Astrocyte of the hippocampus (primary cell): ENCODE data around the gene DYNLRB2.
A peak's percentile ranks its signal among the peaks of the same experiment; 100 is the strongest.

Experiments
- DNase-seq: peaks from one replicate; pipeline ENCODE4 v3.0.0; 2011; ENCODE audit warnings: low read depth, low spot score

DYNLRB2 gene

DNA sequence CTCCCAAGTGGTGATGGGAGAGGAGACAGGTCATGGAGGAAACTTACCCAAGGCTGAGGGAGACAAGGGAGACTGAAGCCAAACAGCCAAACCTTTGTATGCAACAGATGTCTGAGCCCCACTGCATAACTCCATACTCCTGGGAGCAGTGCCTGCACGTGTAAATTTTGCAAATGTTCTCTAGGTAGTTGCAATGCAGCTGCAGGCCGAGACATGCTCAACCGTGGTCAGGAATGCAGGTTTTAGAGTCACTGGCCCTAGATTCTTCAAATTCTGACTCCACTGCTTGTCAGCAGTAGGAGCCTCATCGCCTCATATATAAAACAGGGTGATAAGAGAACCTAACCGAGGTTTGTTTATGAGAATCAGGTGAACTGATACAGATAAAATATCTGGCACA lies 11.5 kb downstream of the DYNLRB2 start:
- no peak for DNase-seq

DNA sequence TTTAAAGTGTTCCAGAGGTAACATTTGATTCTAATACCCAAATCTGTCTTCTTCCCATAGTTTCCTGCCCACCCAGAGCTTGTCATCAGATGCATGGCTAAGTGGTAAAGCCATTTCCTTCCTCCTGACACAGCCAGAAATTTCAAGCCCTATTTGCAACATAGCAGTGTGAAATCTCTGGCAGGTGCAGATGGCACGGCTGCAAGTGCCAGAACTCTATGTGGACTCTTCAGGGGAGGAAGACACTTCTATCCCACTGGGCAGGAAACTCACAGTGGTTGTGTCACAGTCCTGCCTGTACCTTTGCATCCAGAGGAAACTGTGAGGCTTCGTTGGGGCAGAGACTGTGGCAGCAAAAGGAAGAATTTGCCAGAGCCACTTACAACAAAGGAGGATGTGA lies 13.2 kb downstream of the DYNLRB2 start:
- no peak for DNase-seq

DNA sequence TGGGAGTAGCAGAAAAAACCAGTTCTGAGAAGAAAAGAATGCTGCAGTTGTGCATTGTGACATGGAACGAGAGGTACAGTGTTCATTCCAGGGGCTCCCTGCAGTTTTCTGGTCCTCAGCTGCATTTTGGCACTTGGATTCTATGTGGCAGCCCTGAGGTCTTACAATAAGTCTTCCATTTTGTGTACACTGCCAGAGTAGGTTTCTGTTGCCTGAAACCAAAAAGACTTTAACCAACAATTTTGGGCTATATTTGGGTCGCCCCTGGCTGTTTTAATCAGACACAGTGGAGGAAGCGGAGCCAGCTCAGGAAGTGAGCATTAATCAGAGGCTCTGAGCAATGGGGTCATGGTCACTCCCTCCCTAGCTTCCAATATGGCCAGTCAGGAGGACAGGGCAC lies 15.7 kb downstream of the DYNLRB2 start:
- DNase-seq = no peak

DNA sequence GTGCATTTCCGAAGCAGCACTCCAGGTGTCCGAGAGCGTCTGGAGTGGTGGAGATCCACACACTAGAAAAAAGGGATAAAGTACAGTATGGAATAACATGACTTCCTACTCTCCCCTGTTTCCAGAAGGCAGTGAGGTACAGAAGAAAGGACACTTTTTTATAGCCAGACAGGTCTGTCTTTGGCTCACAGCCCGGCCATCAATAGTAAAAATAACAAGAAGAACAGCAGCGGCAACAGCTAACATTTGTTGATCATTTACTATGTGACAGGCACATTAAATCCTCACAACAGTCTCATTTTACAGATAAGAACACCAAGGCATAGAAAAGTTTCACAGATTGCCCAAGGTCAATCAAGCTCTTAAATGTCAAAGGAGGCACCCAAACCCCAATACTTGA lies 16.2 kb downstream of the DYNLRB2 start:
- DNase-seq = no peak

DNA sequence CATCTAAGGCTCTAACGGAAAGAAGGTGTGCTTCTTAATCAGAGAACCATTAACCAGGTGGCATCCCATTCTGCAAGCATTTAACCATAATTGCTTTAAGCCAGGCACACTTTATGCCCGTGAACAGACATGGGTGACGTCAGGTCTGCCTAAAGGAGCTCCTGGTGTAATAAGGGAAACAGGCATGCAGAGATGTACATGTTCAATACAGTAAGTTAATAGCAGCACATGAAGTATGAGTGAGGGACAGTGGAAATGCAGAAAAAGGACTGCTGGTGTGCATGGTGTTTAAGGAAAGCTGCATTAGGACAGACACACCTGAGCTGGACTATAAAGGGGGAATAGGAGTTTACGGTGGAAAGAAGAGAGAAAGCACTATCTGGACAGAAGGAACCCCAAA lies 18.6 kb downstream of the DYNLRB2 start:
- no peak for DNase-seq

DNA sequence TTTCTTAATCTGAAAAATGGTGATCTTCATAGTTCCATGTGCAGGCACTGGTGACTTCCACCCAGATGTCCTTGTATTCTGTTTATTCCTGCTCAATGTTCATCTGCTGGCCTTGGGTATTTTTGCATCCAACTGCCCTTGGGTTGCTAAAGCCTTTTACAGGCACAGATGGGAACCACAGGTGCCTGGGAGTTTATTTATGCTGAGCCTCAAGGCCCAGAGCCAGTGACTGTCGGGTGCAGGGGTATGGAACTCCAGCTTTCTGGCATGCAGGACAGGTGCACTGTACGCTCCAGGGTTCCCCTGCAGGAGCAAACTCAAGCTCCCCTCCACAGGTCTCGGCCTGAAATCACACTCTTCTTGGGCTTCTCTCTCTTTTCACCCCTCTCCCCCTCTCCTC lies 22.3 kb downstream of the DYNLRB2 start:
- DNase-seq = no peak

DNA sequence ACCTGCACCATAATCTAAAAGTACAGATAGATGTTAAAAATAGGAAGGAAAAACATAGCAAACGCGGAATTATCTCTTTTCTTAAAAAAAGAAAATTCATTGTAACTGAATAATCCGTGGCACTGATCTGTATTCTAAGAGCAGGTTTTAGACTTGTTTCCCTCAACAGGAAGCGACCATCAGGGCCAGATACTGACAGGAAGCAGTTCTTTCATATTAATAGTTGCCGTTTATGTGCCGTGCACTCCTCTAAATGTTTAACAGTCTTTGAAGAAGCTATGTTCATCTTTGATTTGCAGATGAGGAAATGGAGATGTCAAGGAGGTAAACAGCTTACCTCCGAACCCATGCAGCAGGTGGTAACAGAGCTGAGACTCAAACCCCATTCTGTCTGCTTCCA lies 23.6 kb downstream of the DYNLRB2 start:
- no peak for DNase-seq

DNA sequence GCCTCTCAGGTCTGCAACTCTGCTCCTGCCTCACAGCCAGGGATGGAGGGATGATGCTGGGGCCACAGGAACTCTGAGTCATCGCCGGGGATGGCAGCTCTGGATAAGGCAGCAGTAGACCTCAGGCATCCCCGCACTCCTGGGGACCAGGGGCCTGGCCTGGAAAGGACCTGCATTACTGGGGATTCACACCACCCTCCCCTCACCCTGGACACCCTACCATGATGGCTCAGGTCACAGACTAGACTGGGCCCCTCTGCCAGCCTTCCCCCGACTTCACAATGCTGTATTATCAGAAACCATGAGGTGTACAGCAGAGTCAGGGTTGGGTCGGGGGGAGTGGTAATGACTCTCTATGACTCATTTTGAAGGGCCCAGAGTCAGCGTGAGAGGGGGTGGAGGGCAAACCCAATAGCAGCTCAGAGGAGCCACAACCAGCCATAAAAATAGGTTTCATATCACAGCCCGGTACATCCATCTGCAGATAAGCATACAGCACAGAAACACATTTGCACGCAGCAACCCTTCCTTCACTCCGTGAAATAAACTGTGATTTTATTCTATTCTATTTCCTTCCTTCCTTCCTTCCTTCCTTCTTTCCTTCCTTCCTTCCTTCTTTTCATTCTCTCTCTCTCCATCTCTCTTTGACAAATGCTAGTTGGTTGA lies 28.8 kb downstream of the DYNLRB2 start:
- DNase-seq = peak; percentile 35

DNA sequence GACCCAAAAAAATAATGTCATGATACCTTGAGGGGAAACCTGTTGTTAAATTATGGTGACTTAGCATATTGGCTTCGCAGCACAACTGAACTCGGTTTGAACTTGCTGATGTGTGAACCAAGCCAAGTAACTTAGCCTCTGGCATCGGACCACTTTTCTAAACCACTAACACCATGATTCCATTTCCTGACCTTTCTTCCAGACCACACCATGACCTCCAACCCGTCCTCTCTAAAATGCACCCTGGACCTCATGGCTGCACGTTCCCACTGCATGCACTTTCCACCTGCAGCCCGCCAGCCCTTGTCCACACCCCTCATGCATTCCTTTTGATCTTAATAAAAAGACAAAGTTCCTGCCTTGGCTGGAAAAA lies 29.3 kb downstream of the DYNLRB2 start:
- DNase-seq = peak; percentile 10

DNA sequence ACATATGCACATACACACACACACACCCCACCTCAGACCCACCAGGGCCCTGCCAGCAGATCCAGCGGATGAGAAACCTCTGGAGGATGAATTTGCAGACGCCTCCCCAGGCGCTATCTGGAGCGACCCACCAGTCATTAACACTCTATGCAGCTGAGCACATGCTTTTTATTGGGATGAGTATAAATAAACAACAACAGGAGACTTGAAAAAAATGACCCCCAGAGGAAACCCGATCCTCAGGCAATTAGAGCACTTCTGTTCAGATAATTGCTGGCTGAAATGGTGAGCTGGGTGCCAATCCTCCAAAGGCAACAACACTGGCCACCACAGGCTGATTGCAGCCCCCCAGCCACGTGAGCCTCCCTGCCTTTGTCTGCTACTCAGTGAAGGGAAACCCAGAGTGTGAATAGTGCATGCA lies 32.9 kb downstream of the DYNLRB2 start:
- no peak for DNase-seq

DNA sequence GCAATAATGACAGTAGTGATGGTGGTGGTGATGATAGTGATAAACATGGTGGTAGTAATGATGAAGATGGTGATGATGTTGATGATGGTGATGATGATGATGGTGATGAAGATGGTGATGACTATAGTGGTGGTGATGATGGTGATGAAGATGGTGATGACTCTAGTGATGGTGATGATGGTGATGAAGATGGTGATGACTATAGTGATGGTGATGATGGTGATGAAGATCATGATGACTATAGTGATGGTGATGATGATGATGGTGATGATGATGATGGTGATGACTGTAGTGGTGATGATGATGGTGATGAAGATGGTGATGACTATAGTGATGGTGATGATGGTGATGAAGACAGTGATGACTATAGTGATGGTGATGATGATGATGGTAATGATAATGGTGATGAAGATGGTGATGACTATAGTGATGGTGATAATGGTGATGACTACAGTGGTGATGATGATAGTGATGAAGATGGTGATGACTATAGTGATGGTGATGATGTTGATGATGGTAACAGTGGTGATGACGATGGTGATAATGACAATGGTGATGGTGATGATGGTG lies 35.6 kb downstream of the DYNLRB2 start:
- no peak for DNase-seq

DNA sequence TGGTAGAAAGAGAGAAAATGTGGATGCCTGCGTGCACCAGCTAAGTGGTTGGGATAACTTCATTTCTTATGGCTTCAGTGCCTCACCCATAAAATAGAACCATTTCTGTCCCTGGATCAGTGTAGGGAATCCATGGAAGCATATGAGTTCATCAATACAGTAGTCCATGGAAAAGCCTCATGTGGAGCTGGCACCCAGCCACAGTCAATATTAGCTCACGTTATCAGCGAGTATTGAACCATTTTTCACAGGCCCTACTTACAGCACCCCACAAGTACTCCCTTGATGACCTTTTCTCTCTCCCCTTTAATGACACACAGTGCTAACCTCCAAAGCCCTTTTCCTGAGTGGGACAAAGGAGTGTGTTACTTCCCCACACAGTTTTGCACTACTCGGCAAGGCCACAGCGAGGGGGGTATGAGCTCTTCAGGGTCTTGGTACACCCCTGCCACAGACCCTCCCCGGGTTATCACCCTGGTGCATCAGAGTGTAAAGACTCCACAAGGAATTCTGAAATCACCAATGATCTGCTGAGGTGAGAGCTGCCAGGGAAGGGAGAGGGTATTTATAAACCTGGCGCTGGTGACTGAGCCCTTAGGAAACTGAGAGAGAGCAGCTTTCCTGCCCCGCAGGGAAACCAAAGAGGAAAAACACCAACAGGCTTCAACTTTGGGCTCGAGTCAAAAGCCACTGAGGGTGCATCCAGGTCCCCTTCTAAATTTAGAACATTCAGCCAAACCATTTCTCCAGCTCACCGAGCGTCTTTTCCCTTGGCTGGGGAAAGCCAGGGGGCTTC lies 36.9 kb downstream of the DYNLRB2 start:
- no peak for DNase-seq

DNA sequence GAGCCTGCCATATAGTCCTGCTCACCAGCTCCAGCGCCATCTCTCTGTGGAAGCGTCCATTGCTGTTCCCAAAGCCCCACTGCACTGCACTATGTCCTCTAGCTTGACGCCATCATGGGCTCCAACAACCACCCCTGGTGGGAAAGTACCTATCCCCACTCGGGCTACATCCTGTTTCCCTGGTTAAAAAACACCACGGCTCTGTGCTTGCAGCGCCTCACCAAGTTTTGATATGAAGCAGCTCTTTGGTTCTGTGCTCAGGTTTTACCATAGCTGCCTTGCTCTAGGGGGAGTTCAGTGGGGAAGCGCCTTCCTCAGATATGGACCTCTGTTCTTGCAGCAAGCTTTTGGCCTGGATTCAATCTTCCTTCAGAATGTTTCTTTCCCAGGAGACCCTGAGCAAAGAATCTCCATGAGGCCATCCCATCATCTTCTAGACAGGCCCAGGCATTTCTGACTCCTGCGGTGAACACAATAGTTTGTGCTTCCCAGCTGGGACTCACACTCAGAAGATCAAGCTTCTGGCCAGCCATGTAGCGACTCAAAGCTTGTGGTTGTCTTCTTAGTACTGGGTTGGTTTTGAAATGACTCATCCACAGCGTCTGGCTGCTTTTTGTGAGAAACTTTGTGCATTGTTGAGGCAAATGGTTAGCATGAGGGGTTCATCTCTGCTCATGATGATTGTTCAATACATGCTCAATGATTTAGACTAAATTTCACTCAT lies 39.5 kb downstream of the DYNLRB2 start:
- peak; percentile 27 for DNase-seq

DNA sequence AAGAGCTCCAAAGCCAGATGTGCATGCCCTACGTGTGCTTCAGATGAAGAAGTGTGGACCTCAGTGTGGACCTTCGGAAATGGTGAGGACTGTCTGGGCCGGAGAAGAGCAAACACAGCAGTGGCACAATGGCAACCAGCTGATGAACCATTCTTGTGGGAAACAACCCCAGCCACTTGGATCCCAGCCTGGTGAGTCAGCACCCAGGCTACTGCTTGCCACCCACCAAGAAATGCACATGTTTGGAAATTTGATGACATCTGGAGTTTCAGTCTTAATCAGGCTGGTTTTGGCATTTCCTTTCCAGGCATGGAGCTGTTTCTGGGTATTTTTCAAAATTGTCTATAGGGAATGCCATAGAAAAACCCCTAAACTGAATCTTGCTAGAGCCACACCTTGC lies 42.7 kb downstream of the DYNLRB2 start:
- peak; percentile 56 for DNase-seq

DNA sequence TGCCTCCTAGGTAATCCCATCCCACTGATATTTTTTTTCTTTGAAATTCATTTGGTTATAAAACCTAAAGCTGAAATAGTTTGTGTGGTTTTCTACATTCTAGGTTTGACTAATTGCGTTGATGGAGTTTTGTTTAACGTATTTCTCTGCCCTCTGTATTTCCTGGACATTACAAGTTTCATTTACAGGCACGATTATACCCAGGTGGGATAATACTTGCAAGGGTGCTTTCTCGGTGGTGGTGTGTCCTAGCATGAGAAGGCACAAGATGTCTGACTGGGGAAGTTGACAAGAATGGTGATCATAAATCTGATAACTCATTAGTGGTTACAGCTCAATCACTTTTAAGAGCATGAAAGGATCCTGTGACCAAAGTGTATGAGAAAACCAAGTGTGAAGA lies 45.0 kb downstream of the DYNLRB2 start:
- DNase-seq = no peak

DNA sequence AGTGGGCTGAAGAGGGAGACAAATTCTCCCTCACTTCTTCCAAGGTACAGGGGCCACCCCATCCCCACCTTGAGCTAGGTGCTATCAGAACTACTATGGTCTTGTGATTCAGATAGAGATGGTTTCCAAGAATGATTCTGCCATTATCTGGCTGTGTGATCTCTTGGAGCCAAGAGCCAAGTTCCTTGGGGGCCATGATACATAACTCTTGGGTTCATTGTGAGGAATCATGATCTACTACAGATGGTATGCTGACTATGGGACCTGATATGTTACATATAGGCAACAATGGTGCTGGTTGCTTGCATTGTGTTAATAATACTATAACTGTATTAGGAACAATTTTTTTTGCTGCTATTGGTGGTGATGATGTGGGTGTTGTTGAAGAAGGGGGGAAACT lies 45.7 kb downstream of the DYNLRB2 start:
- no peak for DNase-seq

DNA sequence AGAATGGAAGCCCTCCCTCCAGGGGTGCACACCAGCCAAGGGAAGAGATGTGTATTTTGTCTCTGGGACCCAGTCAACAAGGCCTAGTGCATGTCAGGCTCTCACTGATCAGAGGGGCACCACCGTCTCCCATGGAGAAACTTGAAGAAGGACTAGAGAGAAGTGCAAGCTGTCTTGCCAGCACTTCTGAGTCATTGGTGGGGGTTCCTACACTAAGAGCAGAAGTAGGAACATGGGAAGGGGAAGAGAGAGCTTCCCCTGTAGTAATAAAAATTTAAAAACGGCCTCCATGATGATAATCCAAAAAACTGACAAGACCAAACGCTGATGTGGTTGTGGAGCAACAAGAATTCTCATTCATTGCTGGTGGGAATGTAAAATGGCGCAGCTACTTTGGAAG lies 46.3 kb downstream of the DYNLRB2 start:
- no peak for DNase-seq

DNA sequence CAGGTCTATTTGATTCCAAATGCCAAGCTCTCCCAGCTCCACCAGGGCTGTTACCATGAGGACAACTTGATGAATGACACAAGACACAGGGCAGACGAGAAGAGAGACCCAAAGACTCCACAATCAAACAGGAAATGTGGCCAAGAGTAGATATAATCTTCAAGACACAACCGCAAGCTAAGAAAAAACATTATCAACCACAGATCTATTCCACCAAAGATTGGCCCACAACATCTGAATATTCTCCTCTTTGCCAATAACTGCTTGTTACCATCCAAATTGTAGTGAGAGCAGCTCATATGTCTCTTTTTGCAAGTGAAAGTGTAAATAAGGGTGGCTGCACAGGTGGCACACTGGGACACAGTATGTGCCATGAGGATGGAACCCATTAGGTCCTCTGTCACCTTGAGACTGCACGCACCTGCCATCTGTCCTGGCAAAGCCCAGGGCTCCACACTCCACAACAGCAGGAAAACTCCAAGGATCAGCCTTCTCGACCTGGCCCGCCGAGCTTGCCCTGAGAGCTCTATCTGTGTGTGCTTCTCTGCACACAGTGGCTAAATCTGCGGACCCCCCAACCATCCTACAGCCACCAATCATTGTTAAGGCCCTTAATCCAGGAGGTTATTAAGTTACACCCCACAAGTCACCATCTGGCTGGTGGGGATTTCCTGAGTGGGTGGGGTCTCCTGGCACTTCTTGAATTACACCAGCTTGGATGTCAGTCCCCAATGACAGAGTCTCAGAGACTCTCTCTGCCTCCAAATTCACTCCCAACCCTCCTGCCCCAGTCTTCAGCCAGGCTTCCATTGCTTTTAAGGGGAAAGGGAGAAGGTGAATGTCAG lies 50.5 kb downstream of the DYNLRB2 start:
- DNase-seq = no peak

DNA sequence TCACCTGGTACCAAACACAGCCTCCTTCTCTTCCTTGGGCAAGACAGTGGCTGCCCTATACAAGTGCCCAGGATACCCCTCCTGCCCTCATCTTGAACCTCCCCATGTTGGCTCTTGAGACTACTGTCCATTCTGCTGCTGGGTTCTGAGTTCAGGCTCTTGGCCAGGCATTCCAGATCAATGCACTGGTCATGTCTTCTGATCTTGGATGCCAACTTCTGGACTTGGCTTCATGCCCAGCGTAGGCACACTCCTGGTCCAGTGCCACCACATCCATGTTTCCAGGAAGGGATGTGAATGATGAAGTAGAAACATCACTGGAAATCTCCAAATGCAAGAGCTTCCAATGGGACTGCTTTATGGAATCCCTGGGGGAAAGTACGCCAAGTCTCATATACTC lies 51.5 kb downstream of the DYNLRB2 start:
- no peak for DNase-seq

DNA sequence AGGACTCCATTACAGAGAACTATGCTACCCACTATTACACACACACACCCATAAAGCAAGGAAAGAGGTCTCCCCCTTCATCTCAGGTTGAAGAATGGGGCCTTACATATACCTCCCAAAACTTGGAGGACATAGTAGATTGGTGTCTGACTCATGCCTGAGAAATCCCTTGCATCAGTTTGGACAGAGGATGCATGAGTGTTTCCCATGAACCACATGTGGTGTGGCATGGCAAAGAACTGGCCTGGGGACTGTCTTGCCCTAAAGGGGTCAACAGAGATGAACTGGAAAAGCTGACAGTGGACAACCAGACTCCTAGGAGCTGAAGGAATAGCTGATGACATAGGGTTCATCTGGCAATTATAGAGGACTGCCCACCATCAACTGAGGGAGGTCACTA lies 54.0 kb downstream of the DYNLRB2 start:
- DNase-seq = no peak

DNA sequence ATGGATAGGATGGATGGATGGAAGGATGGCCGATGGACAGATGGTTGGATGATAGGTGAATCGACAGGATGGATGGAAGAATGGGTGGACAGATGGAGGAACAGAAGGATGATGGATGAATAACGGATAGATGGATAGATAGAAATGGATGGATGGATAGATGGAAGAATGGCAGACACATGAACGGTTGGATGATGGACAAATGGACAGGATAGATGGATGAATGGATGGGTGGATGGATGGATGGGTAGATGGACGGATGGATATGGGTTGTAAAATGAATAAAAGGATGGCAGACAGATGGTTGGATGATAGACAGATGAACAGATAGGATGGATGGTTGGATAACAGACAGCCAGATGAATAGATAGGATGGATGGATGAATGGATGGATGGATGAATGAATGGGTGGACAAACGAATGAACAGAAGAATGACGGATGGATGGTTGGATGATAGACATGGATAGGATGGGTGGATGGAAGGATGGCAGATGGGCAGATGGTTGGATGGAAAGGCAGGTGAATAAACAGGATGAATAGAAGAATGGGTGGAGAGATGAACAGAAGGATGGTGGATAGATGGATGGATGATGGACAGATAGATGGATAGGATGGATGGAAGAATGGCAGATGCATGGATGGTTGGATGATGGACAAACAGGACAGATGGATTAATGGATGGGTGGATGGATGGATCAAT lies 55.9 kb downstream of the DYNLRB2 start:
- no peak for DNase-seq
